ENCODE measurements around the gene EIF2D.

EIF2D gene

DNA sequence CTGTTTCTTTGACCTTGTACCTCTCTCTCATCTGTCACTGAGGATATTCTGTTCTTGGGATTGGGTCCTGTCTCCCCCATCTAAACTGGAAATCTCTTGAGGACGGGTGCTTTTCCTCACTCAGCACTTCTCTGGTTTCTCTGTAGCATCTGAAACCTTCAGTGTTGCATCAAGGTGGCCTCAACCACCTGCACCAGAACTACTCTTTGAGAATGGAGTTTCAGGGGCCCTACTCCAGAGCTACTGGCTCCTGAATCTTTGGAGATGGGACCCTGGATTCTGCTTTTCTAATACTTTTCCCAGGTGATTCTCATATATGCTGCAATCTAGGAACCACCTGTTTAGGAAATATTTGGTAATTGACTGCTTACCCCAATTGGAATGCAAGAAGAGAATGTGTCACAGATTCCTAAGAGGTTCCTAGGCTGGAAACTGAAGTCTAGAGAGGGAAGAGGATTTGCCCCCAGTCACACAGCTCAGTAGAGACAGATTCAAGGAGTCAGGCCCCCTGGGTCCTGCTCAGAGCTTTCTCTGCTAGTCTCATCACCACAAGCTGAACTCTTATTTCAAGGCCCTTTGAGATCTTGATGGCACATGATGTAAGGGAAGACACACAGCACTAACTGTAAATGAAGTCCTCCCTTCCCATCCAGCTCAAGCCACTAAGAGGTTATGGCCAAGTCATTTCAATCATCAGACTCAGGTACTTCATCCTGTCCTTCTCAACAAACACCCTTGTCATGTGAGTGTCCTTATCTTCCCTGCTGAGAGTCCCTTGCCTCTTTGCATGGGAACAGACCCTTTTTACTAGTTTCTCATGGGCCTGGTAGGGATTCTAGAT is 48.7 kb downstream of the EIF2D start:
- Histone ChIP-seq H3K4me2 (ENCODE audit: low read length) (no peak overlapping the region), H3K9me3 (replicated peaks; ENCODE audit: low read length) (no peaks in the 10 kb centered on the region), H3K36me3 (ENCODE audit: insufficient read depth, low read length) (no peaks in the 10 kb centered on the region), H3K9ac (ENCODE audit: low read depth, low read length) (no peak overlapping the region), H3K4me3 (ENCODE audit: low read length) (no peak overlapping the region), H3K27me3 (ENCODE audit: control insufficient read depth, insufficient read depth, low read length) (peaks cover 22% of the 10 kb centered on the region), H3K4me1 (ENCODE audit: control insufficient read depth, insufficient read depth, low read length) (peaks cover 3% of the 10 kb centered on the region)

DNA sequence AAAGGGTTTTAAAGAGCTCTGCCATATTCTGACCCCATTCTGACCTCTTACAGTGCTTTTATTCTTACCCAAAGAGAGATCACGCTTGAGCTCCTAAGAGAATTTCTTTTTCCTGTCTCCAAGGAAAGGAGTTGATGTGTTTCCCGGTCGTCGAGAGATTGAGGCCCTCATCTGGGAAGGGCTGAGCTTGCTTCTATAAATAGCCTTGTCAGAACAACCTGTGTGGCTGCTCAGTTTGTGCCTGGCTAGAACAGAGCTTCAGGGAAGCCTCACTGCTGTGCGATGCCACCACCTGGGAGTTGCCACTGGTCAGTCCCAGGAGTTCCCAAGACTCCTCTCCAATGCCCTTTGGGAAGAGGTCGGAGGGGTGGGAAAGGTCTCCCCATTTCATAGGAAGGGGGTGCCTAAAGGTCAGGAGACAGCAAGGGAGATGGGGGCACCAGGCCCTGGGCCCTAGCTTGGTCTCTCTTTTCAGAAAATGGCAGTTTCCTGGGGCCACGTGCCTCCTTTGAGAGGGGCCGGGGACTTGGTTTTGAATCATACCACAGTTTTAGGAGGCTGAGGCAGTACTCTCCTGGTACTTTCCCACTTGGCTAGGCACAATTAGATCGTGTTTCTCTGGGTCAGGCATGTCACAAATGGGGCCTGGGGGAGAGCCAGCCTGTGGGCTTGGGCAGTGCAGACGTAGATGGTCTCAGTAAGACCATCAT is 52.1 kb downstream of the EIF2D start:
- no peak overlapping the region for H3K4me3 ChIP-seq (ENCODE audit: low read length)
- H3K4me2 ChIP-seq (ENCODE audit: low read length) = no peak overlapping the region
- H3K27me3 ChIP-seq (ENCODE audit: control insufficient read depth, insufficient read depth, low read length) = peaks cover 20% of the 10 kb centered on the region
- no peaks in the 10 kb centered on the region for H3K36me3 ChIP-seq (ENCODE audit: insufficient read depth, low read length)
- peaks cover 11% of the 10 kb centered on the region for H3K4me1 ChIP-seq (ENCODE audit: control insufficient read depth, insufficient read depth, low read length)
- H3K9me3 ChIP-seq (replicated peaks; ENCODE audit: low read length) = no peaks in the 10 kb centered on the region
- no peak overlapping the region for H3K9ac ChIP-seq (ENCODE audit: low read depth, low read length)

DNA sequence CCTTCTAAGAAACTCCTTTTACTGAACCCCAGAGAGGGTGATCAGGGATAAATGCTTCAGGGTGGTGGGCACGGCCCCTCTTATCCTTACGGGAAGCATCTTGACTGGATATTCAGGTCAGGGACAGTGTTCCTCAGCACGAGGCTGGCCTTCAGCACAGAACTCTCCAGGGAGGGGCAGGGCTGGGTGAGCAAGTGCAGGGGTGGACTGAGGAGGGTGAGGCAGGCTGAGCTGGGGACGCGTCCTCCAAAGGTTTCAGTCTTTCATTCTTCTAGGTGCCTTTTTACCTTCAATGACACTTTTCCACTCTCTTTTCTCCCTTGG is 52.6 kb downstream of the EIF2D start:
- H3K4me1 ChIP-seq (ENCODE audit: control insufficient read depth, insufficient read depth, low read length) = peaks cover 11% of the 10 kb centered on the region
- H3K4me3 ChIP-seq (ENCODE audit: low read length) = no peak overlapping the region
- peaks cover 23% of the 10 kb centered on the region for H3K27me3 ChIP-seq (ENCODE audit: control insufficient read depth, insufficient read depth, low read length)
- H3K36me3 ChIP-seq (ENCODE audit: insufficient read depth, low read length) = no peaks in the 10 kb centered on the region
- no peak overlapping the region for H3K4me2 ChIP-seq (ENCODE audit: low read length)
- H3K9ac ChIP-seq (ENCODE audit: low read depth, low read length) = no peak overlapping the region
- no peaks in the 10 kb centered on the region for H3K9me3 ChIP-seq (replicated peaks; ENCODE audit: low read length)

DNA sequence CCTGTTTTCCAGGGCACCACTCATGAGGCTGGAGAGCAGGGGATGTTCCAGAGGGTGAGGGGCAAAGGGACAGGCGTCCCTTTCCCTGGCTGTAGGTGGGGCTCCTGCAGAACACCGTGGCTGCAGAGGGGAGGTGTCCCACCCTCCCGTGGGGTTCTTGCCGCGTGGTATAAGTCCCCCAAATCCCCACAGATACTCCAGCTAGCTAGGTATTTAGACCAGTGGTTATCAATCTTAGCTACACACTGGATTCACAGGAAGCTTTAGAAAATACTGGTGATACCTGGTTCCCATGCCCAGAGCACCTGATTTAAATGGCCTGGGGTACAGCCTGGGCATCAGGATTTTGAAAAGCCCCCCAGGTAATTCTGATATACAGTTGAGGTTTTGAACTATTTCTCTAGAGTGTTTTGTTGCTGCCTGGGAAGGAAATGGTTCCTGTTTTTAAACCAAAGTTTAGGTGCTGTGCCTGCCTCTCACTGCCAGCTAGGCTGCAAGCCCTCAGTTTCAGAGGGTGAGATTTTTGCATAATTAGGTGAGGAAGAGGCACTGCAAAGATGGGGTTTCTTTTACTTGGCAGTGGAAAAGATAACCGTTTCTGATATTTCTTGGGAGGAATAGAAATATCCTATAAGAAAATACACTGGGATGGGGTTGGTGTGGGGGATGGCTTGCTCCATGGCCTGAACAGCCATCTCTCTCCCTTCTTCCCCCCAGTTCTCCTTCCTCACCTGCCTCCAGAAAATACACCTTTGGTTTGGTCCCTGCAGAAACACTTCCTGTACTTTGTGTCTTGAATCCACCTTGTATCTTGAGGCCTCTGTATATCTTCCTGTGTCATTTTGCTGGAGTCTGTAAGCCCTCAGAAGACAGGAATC is 53.2 kb downstream of the EIF2D start:
- Histone ChIP-seq H3K9me3 (replicated peaks; ENCODE audit: low read length) (no peaks in the 10 kb centered on the region), H3K4me1 (ENCODE audit: control insufficient read depth, insufficient read depth, low read length) (peaks cover 11% of the 10 kb centered on the region), H3K9ac (ENCODE audit: low read depth, low read length) (no peak overlapping the region), H3K27me3 (ENCODE audit: control insufficient read depth, insufficient read depth, low read length) (peaks cover 25% of the 10 kb centered on the region), H3K4me3 (ENCODE audit: low read length) (no peak overlapping the region), H3K4me2 (ENCODE audit: low read length) (no peak overlapping the region), H3K36me3 (ENCODE audit: insufficient read depth, low read length) (no peaks in the 10 kb centered on the region)

DNA sequence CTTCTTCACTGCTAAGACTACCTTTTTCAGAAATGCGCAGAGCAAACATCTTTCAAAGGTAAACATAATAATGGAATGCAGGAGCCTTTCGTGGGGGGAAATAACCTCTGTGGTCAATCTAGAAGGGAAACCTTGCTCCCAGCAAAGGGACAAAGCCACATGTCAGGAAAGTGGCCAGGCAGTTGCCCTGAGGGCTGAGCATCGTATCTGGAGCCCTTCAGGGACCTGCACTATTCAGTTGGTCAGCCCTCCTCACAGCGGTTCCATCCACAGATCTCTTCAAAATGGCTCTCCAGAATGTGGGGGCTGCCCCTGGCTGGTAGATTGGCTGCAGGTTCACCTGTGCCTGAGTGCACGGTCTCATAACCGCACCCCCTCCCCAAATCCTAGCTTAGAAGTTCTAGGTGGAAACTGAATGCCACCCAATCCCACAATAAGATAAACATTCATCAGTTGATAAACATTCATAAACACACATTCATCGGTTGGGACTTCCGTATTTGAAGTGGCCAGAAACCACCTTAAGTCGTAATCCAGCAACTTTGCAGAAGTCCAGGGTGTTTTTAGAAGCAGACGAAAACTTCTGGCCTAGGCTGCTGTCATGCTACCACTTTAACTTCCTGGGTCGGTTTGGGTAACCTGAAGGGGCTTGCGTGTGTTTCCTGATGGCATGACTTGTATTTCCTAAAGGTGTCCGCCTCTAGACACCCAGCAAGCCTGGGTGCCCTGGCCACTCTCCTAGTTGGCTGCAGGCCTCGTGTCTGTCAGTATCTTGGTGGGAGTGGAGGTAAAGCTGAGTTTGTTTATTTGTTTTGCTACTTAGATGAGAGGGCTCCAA is 54.4 kb downstream of the EIF2D start:
- Histone ChIP-seq H3K4me2 (ENCODE audit: low read length) (peak overlapping the region; percentile 96), H3K4me3 (ENCODE audit: low read length) (peak overlapping the region; percentile 72), H3K9ac (ENCODE audit: low read depth, low read length) (peak overlapping the region; percentile 35), H3K4me1 (ENCODE audit: control insufficient read depth, insufficient read depth, low read length) (peaks cover 11% of the 10 kb centered on the region), H3K36me3 (ENCODE audit: insufficient read depth, low read length) (no peaks in the 10 kb centered on the region), H3K9me3 (replicated peaks; ENCODE audit: low read length) (no peaks in the 10 kb centered on the region), H3K27me3 (ENCODE audit: control insufficient read depth, insufficient read depth, low read length) (peaks cover 31% of the 10 kb centered on the region)

DNA sequence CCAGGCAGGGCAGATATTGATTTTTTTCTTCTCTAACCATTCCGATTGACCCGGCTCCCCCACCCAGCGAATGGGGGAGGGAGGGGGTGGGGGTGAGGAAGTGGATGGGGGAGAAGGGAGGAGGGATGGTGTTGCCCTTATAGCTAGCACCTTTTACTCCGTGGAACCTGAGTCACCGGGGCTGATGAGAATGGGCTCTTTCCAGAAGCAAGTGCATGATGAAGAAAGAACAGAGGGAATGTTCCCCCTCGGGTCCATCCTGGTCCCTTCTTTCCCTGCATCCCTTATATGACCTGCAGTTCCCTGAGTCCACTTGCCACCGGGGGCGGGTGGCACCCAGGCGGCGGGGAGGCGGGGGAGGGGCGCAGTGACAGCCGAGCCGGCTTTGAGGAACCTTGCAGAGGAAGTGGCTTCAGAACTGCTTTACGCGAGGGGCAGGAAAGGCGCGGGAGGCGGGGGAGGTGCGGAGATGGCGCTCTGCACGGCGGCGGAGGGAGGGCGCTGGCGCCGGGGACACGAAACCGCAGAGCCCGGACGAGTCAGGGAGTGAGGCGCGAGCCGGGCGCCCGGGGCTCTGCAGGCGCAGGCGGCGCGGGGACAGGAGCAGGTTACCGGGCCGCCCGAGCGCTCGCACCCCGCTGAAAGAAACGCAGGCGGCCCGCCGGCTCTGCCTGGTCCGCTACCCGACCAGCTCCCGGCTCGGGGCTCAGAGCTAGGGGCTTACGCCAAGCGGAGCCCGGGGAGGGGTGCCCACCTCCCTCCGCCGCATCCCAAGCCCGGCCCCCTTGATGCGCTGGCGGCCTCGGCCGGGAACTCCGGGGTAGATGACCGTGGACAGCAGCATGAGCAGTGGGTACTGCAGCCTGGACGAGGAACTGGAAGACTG is 55.3 kb downstream of the EIF2D start:
- peaks cover 11% of the 10 kb centered on the region for H3K4me1 ChIP-seq (ENCODE audit: control insufficient read depth, insufficient read depth, low read length)
- peak overlapping the region; percentile 72 for H3K4me3 ChIP-seq (ENCODE audit: low read length)
- peaks cover 37% of the 10 kb centered on the region for H3K27me3 ChIP-seq (ENCODE audit: control insufficient read depth, insufficient read depth, low read length)
- peak overlapping the region; percentile 35 for H3K9ac ChIP-seq (ENCODE audit: low read depth, low read length)
- peak overlapping the region; percentile 96 for H3K4me2 ChIP-seq (ENCODE audit: low read length)
- H3K9me3 ChIP-seq (replicated peaks; ENCODE audit: low read length) = no peaks in the 10 kb centered on the region
- no peaks in the 10 kb centered on the region for H3K36me3 ChIP-seq (ENCODE audit: insufficient read depth, low read length)

DNA sequence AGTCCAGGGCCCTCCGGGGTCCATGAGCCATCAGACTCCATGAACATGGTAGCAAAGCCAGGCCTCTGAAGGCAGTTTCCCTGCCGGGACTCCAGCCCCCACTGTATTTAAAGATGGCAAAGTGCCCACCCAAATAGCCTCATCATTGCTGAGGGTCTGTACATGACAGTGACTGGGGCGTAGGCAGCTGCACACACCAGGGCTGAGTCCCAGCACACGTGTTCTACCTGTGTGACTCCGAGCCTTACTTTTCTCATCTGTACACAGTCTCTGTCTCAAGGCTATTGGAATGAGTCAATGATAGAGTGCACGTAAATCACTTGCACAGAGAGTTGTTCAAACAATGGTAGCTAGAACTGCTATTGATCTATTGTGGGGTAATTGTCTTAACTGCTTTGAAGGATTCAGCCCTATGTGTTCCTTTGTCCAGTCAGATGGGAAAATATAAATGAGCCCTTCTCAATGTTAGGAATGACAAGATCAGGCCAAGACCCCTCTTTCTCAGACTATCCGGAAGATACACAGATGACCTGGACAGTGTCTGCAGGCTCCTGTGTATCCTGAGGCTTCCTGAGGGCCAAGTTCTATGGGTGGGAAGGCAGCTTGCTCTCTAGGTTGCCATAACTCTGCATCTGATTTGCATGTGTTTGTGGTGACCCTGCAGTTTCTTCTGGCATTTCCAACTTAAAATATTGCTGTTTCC is 56.1 kb downstream of the EIF2D start:
- Histone ChIP-seq H3K9me3 (replicated peaks; ENCODE audit: low read length) (no peaks in the 10 kb centered on the region), H3K4me3 (ENCODE audit: low read length) (no peak overlapping the region), H3K4me2 (ENCODE audit: low read length) (no peak overlapping the region), H3K4me1 (ENCODE audit: control insufficient read depth, insufficient read depth, low read length) (peaks cover 11% of the 10 kb centered on the region), H3K27me3 (ENCODE audit: control insufficient read depth, insufficient read depth, low read length) (peaks cover 41% of the 10 kb centered on the region), H3K9ac (ENCODE audit: low read depth, low read length) (no peak overlapping the region), H3K36me3 (ENCODE audit: insufficient read depth, low read length) (no peaks in the 10 kb centered on the region)

DNA sequence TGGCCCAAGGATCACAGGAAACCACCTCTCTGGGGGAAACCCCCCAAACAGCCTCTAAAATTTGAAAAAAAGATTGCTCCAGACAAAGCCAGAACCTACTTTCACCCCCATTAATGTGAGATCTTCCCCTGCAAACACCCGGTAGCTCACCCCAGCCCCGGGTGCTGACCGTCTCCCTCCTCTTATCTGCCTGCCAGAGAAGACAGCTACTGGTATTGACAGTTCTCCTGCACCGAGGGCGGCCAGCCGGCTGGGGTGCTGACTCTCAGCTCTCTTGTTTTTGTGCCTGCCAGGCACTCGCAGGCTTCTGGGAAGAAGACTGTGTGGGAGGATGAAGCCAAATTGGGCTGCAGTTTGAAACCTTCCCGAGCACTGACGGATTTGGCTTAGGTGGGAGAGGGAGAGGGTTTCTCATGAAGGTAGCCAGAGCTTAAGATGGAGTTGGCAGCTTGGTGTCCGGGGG is 56.8 kb downstream of the EIF2D start:
- Histone ChIP-seq H3K9me3 (replicated peaks; ENCODE audit: low read length) (no peaks in the 10 kb centered on the region), H3K27me3 (ENCODE audit: control insufficient read depth, insufficient read depth, low read length) (peaks cover 48% of the 10 kb centered on the region), H3K36me3 (ENCODE audit: insufficient read depth, low read length) (no peaks in the 10 kb centered on the region), H3K4me3 (ENCODE audit: low read length) (no peak overlapping the region), H3K4me1 (ENCODE audit: control insufficient read depth, insufficient read depth, low read length) (peaks cover 11% of the 10 kb centered on the region), H3K4me2 (ENCODE audit: low read length) (no peak overlapping the region), H3K9ac (ENCODE audit: low read depth, low read length) (no peak overlapping the region)

DNA sequence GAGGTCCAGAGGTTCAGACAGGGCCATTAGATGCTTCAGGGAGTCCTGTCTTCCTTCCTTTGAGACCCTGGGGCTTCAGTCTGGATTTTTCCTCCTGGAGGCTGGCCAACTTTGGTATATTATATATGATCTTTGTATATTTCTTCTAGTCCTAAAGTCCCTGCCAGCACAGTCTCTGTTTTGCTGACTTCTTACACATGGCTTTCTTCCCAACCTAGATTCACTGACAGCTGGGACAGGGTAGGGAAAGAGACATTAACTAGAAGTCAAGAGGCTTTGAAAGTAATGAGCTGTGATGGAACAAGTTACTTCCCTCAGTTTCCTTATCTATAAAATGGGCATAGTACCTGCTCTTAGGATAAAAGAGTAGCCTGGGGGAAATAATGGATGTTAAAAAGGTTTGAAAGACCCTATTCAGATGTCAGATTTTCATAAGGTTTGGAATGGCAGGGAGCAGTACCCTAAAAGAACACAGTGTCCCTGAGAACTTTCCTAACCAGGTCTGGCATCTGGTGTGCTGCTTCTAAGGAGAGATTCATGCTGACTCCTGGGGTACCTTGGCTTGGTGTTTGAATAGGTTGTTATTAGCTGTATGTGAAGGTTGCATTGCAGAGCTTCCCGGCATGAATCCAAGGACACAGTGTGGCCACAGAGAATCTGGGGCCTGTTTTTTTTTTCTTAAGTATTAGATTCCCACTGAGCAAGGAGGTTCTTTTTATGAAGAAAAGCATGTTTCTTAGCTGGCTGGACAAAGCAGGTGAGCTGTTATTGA is 57.4 kb downstream of the EIF2D start:
- no peak overlapping the region for H3K9ac ChIP-seq (ENCODE audit: low read depth, low read length)
- no peak overlapping the region for H3K4me2 ChIP-seq (ENCODE audit: low read length)
- no peak overlapping the region for H3K4me3 ChIP-seq (ENCODE audit: low read length)
- no peaks in the 10 kb centered on the region for H3K9me3 ChIP-seq (replicated peaks; ENCODE audit: low read length)
- peaks cover 54% of the 10 kb centered on the region for H3K27me3 ChIP-seq (ENCODE audit: control insufficient read depth, insufficient read depth, low read length)
- H3K4me1 ChIP-seq (ENCODE audit: control insufficient read depth, insufficient read depth, low read length) = peaks cover 11% of the 10 kb centered on the region
- no peaks in the 10 kb centered on the region for H3K36me3 ChIP-seq (ENCODE audit: insufficient read depth, low read length)

All from skeletal muscle satellite cell (primary cell).